H9 (cell line): ENCODE measurements around the gene RINL. TPM values are rescaled to one million over a fixed set of nuclear protein-coding genes. Genes with fewer than 3 reads are reported as not detected.

Source experiments
- DNase-seq: peaks from one replicate; pipeline ENCODE4 v3.0.0-alpha.2; 2017
- H2AFZ ChIP-seq: one replicate; pipeline ENCODE4 v1.6.1; 2013; ENCODE audit warnings: mild to moderate bottlenecking, low read length, control low read depth, moderate library complexity
- H2AK5ac ChIP-seq: 2 replicates; pipeline ENCODE4 v1.6.1; 2013; ENCODE audit warnings: low read length, control low read depth, mixed read lengths; ENCODE audit not compliant: insufficient read length
- H2BK120ac ChIP-seq: one replicate; pipeline ENCODE4 v1.6.1; 2013; ENCODE audit warnings: low read depth, mild to moderate bottlenecking, low read length, control low read depth, inconsistent platforms; ENCODE audit not compliant: poor library complexity, severe bottlenecking
- H2BK12ac ChIP-seq: 2 replicates; pipeline ENCODE4 v1.6.1; 2013; ENCODE audit warnings: low read length, control low read depth, mixed read lengths, low read depth; ENCODE audit not compliant: insufficient read length
- H2BK15ac ChIP-seq: 2 replicates; pipeline ENCODE4 v1.6.1; 2013; ENCODE audit warnings: low read depth, low read length, control low read depth
- H2BK20ac ChIP-seq: one replicate; pipeline ENCODE4 v1.6.1; 2013; ENCODE audit warnings: low read depth, mild to moderate bottlenecking, low read length, control low read depth, inconsistent platforms; ENCODE audit not compliant: poor library complexity, severe bottlenecking
- H2BK5ac ChIP-seq: 2 replicates; pipeline ENCODE4 v1.6.1; 2013; ENCODE audit warnings: low read length, control low read depth, mixed read lengths; ENCODE audit not compliant: insufficient read length
- H3K14ac ChIP-seq: 2 replicates; pipeline ENCODE4 v1.6.1; 2013; ENCODE audit warnings: low read length, control low read depth; ENCODE audit not compliant: insufficient read depth
- H3K18ac ChIP-seq: 2 replicates; pipeline ENCODE4 v1.6.1; 2013; ENCODE audit warnings: low read depth, mild to moderate bottlenecking, mixed read lengths, low read length, control low read depth; ENCODE audit not compliant: insufficient read length
- H3K23ac ChIP-seq: 2 replicates; pipeline ENCODE4 v1.6.1; 2013; ENCODE audit warnings: low read length, control low read depth, mixed read lengths, low read depth; ENCODE audit not compliant: insufficient read length
- H3K23me2 ChIP-seq: 2 replicates; pipeline ENCODE4 v1.6.1; 2013; ENCODE audit warnings: low read depth, mild to moderate bottlenecking, mixed read lengths, low read length, control low read depth; ENCODE audit not compliant: insufficient read length, poor library complexity, severe bottlenecking
- H3K27ac ChIP-seq: 2 replicates; pipeline ENCODE4 v1.5.1; 2013; ENCODE audit warnings: low read length, control low read depth, mixed read lengths, low read depth; ENCODE audit not compliant: insufficient read length
- H3K27me3 ChIP-seq: 2 replicates; pipeline ENCODE4 v1.6.1; 2013; ENCODE audit warnings: low read length, control low read depth, inconsistent platforms; ENCODE audit not compliant: insufficient read depth
- H3K4ac ChIP-seq: 2 replicates; pipeline ENCODE4 v1.6.1; 2013; ENCODE audit warnings: low read depth, mild to moderate bottlenecking, control low read depth, inconsistent platforms, low read length, moderate library complexity
- H3K4me1 ChIP-seq: 2 replicates; pipeline ENCODE4 v1.6.1; 2013; ENCODE audit warnings: low read length, control low read depth, inconsistent platforms; ENCODE audit not compliant: insufficient read depth
- H3K4me2 ChIP-seq: 2 replicates; pipeline ENCODE4 v1.6.1; 2013; ENCODE audit warnings: low read length, control low read depth, mixed read lengths; ENCODE audit not compliant: insufficient read length, insufficient read depth
- H3K56ac ChIP-seq: 2 replicates; pipeline ENCODE4 v1.6.1; 2013; ENCODE audit warnings: low read depth, mild to moderate bottlenecking, mixed read lengths, low read length, control low read depth; ENCODE audit not compliant: insufficient read length
- H3K79me1 ChIP-seq: 2 replicates; pipeline ENCODE4 v1.6.1; 2013; ENCODE audit warnings: low read depth, mild to moderate bottlenecking, moderate library complexity, low read length, control low read depth, inconsistent platforms; ENCODE audit not compliant: insufficient read depth, poor library complexity, severe bottlenecking
- H3K79me2 ChIP-seq: 2 replicates; pipeline ENCODE4 v1.6.1; 2013; ENCODE audit warnings: low read length, control low read depth, inconsistent platforms; ENCODE audit not compliant: insufficient read depth
- H3K9ac ChIP-seq: 2 replicates; pipeline ENCODE4 v1.6.1; 2013; ENCODE audit warnings: low read length, control low read depth, mixed read lengths; ENCODE audit not compliant: insufficient read length; ENCODE audit errors: extremely low read depth
- H3K9me3 ChIP-seq: one replicate; pipeline ENCODE4 v1.6.1; 2013; ENCODE audit warnings: low read depth, low read length, inconsistent platforms; ENCODE audit not compliant: control insufficient read depth
- H3T11ph ChIP-seq: one replicate; pipeline ENCODE4 v1.6.1; 2013; ENCODE audit warnings: mild to moderate bottlenecking, low read length, control low read depth, inconsistent platforms
- H4K20me1 ChIP-seq: one replicate; pipeline ENCODE4 v1.6.1; 2013; ENCODE audit not compliant: control insufficient read depth, insufficient read length, insufficient read depth
- H4K5ac ChIP-seq: 2 replicates; pipeline ENCODE4 v1.6.1; 2013; ENCODE audit warnings: low read depth, mild to moderate bottlenecking, mixed read lengths, low read length, control low read depth; ENCODE audit not compliant: insufficient read length
- H4K8ac ChIP-seq: replicated peaks from 2 replicates; pipeline ENCODE4 v1.6.1; 2013; ENCODE audit warnings: low read length, control low read depth, mixed read lengths, low read depth; ENCODE audit not compliant: insufficient read length
- H4K91ac ChIP-seq: 2 replicates; pipeline ENCODE4 v1.6.1; 2013; ENCODE audit warnings: low read depth, mild to moderate bottlenecking, moderate library complexity, mixed read lengths, low read length, control low read depth; ENCODE audit not compliant: insufficient read length
- H3K27ac Mint-ChIP-seq, 3 experiments: 2 replicates in 2 of 3; 3 replicates in 1 of 3; pipeline ENCODE4 v1.8.0; 2020 to 2021; ENCODE audit warnings: mixed read lengths in 3 of 3, mild to moderate bottlenecking in 1 of 3, moderate library complexity in 1 of 3
- H3K27me3 Mint-ChIP-seq: 2 replicates; pipeline ENCODE4 v1.8.0; 2021; ENCODE audit warnings: low read depth, mild to moderate bottlenecking, moderate library complexity, mixed read lengths
- H3K36me3 Mint-ChIP-seq, 3 experiments: 2 replicates in 2 of 3; 3 replicates in 1 of 3; pipeline ENCODE4 v1.8.0; 2020 to 2021; ENCODE audit warnings: low read depth in 3 of 3, mixed read lengths in 3 of 3; ENCODE audit not compliant: insufficient read depth in 1 of 3
- H3K4me1 Mint-ChIP-seq, 2 experiments: 2 replicates each; pipeline ENCODE4 v1.8.0; 2020; ENCODE audit warnings: mixed read lengths in 2 of 2
- H3K4me3 Mint-ChIP-seq, 2 experiments: 2 replicates in 1 of 2; 3 replicates in 1 of 2; pipeline ENCODE4 v1.8.0; 2020 to 2021; ENCODE audit warnings: mild to moderate bottlenecking in 2 of 2, mixed read lengths in 2 of 2, moderate library complexity in 1 of 2
- H3K9me3 Mint-ChIP-seq, 2 experiments: 2 replicates in 1 of 2; 3 replicates in 1 of 2; pipeline ENCODE4 v1.8.0; 2020; ENCODE audit warnings: mild to moderate bottlenecking in 2 of 2, mixed read lengths in 2 of 2, moderate library complexity in 1 of 2
- CTCF ChIP-seq: fragments of 200-600 bp; sonication (generic); conservative IDR thresholded peaks from 3 replicates; pipeline ENCODE4 v1.8.0; 2021; ENCODE audit warnings: antibody characterized with exemption, mild to moderate bottlenecking
- WGBS: extraction: QIAGEN DNeasy Blood & Tissue Kit; methylation state at CpG from one replicate; pipeline ENCODE4 v1.1.7; 2013; ENCODE audit warnings: missing lambda C conversion rate, low lambda C conversion rate, mixed read lengths; ENCODE audit not compliant: insufficient read length; ENCODE audit errors: extremely low coverage; 5-methylcytosine and 5-hydroxymethylcytosine counted together
- total RNA-seq: library from RNA; stranded (reverse); gene quantifications from 2 replicates; pipeline ENCODE4 v1.2.1, GENCODE V29; 2021

The RINL gene
- total RNA-seq, 1 experiment from 2014 or later, result 6.4 TPM

GRCh38 chr19:38844093-38844686 is 33.9 kb downstream of the RINL start:
- peak overlapping the region in 1 of 2 experiments; percentile 39; a peak in 2 of 5 replicates for H3K4me3 Mint-ChIP-seq
- H3K27ac Mint-ChIP-seq, result peak overlapping the region in 2 of 3 experiments; percentile 34 to 67; a peak in 4 of 7 replicates
- H3K36me3 Mint-ChIP-seq, result peaks cover 89 to 99% (median 98%) of the 10 kb centered on the region in 3 experiments

More at GRCh38 chr19:38844093-38844686, 33.9 kb downstream of the RINL start:
- no peak overlapping the region for H3K4me2 ChIP-seq
- no peak overlapping the region for H4K91ac ChIP-seq
- H3K79me2 ChIP-seq, result peaks cover 18% of the 10 kb centered on the region
- no peak overlapping the region for H2BK20ac ChIP-seq
- WGBS, result no CpG with 5 or more reads among the region's 11 CpGs
- no peak overlapping the region for H3K18ac ChIP-seq
- H3K27me3 ChIP-seq, result no peaks in the 10 kb centered on the region
- H3K27me3 Mint-ChIP-seq, result peaks cover 2% of the 10 kb centered on the region; the same call in 1 of the 2 replicates
- H3K14ac ChIP-seq, result no peak overlapping the region
- H3K9ac ChIP-seq, result no peak overlapping the region
- peaks cover 8% of the 10 kb centered on the region for H3K23me2 ChIP-seq
- H2BK12ac ChIP-seq, result no peak overlapping the region
- peaks cover 8% of the 10 kb centered on the region for H3K79me1 ChIP-seq
- H3K27ac ChIP-seq, result no peak overlapping the region
- no peak overlapping the region for H2BK5ac ChIP-seq
- DNase-seq, result no peak
- H3T11ph ChIP-seq, result no peak overlapping the region
- H2BK120ac ChIP-seq, result no peak overlapping the region
- H3K23ac ChIP-seq, result no peak overlapping the region
- H3K4me1 ChIP-seq, result no peaks in the 10 kb centered on the region
- no peak overlapping the region for H2AK5ac ChIP-seq
- no peak overlapping the region for H4K5ac ChIP-seq
- peaks cover 20 to 23% of the 10 kb centered on the region in 2 experiments for H3K4me1 Mint-ChIP-seq
- H3K9me3 Mint-ChIP-seq, result no peaks in the 10 kb centered on the region; a peak in 1 of 5 replicates
- H3K9me3 ChIP-seq, result no peaks in the 10 kb centered on the region
- H2BK15ac ChIP-seq, result no peak overlapping the region
- no peak overlapping the region for H3K4ac ChIP-seq
- H4K20me1 ChIP-seq, result peaks cover 4% of the 10 kb centered on the region
- TF ChIP-seq CTCF, result no peak
- no peak overlapping the region for H2AFZ ChIP-seq
- no peak overlapping the region for H4K8ac ChIP-seq
- no peak overlapping the region for H3K56ac ChIP-seq
